H1 (cell line): ENCODE results near the gene TMEM271. TPM values are rescaled to one million over a fixed set of nuclear protein-coding genes. Genes with fewer than 3 reads are reported as not detected.

ENCODE experiments used
- CTCF ChIA-PET: fragments of 300-600 bp; sonication (Branson Sonifier 250); formaldehyde crosslinking; loops from one replicate; lab custom pipeline; 2021; ENCODE audit not compliant: partially characterized antibody; lab: Charles Lee
- POLR2A ChIA-PET: fragments of 300-600 bp; sonication (Branson Sonifier 250); formaldehyde crosslinking; loops from one replicate; lab custom pipeline; 2021; ENCODE audit warnings: inconsistent platforms; ENCODE audit not compliant: partially characterized antibody; lab: Charles Lee
- DNase-seq, 2 experiments: peaks; one replicate each; pipeline versions ENCODE4 v3.0.0 to v3.0.0-alpha.2; 2010 to 2022; ENCODE audit warnings: low spot score in 2 of 2, low read depth in 1 of 2, mixed read lengths in 1 of 2
- FAIRE-seq: peaks from 2 replicates; lab custom pipeline; 2011; peaks lifted over from hg19 to GRCh38; lab: Jason Lieb, UNC
- H2AFZ ChIP-seq: 2 replicates; pipeline ENCODE4 v1.8.1; 2012; ENCODE audit warnings: low read length, inconsistent platforms
- H2AK5ac ChIP-seq: 2 replicates; pipeline ENCODE4 v1.6.1; 2013; ENCODE audit warnings: low read depth, low read length
- H2BK120ac ChIP-seq: replicated peaks from 2 replicates; pipeline ENCODE3; 2013; ENCODE audit warnings: low read depth, low read length, inconsistent platforms
- H2BK12ac ChIP-seq: 2 replicates; pipeline ENCODE4 v1.6.1; 2013; ENCODE audit warnings: low read depth, low read length
- H2BK15ac ChIP-seq: 2 replicates; pipeline ENCODE4 v1.6.1; 2013; ENCODE audit warnings: low read length
- H2BK20ac ChIP-seq: 2 replicates; pipeline ENCODE4 v1.6.1; 2013; ENCODE audit warnings: low read length
- H2BK5ac ChIP-seq: 2 replicates; pipeline ENCODE4 v1.6.1; 2013; ENCODE audit warnings: low read depth, low read length
- H3K14ac ChIP-seq: 2 replicates; pipeline ENCODE4 v1.6.1; 2013; ENCODE audit warnings: inconsistent platforms; ENCODE audit not compliant: insufficient read length
- H3K18ac ChIP-seq: 2 replicates; pipeline ENCODE4 v1.6.1; 2013; ENCODE audit warnings: low read length; ENCODE audit errors: extremely low read depth
- H3K23ac ChIP-seq: 2 replicates; pipeline ENCODE4 v1.6.1; 2013; ENCODE audit warnings: inconsistent platforms; ENCODE audit not compliant: insufficient read length
- H3K23me2 ChIP-seq: 2 replicates; pipeline ENCODE4 v1.6.1; 2013; ENCODE audit warnings: low read depth, low read length
- H3K27ac ChIP-seq: 2 replicates; pipeline ENCODE4 v1.6.1; 2011; ENCODE audit warnings: low read depth, low read length, inconsistent platforms
- H3K27me3 ChIP-seq, 4 experiments: replicated peaks in 1 of 4; 1 replicate in 1 of 4; 2 replicates in 3 of 4; pipeline versions ENCODE4 v1.6.1 to v1.8.1; 2011 to 2013; ENCODE audit warnings: low read length in 3 of 4, mild to moderate bottlenecking in 3 of 4, inconsistent platforms in 2 of 4, mixed read lengths in 2 of 4, moderate library complexity in 1 of 4; ENCODE audit not compliant: control insufficient read depth in 3 of 4, insufficient read depth in 3 of 4; ENCODE audit errors: extremely low read depth in 1 of 4
- H3K36me3 ChIP-seq, 4 experiments: 2 replicates each; pipeline versions ENCODE4 v1.6.1 to v1.8.1; 2011 to 2013; ENCODE audit warnings: mild to moderate bottlenecking in 4 of 4, low read length in 3 of 4, moderate library complexity in 2 of 4, control low read depth in 1 of 4, inconsistent platforms in 1 of 4; ENCODE audit not compliant: insufficient read depth in 4 of 4, control insufficient read depth in 2 of 4
- H3K4ac ChIP-seq: replicated peaks from 2 replicates; pipeline ENCODE3; 2013; ENCODE audit warnings: low read length, low read depth, mixed read lengths, inconsistent platforms; ENCODE audit not compliant: insufficient read length
- H3K4me1 ChIP-seq, 4 experiments: replicated peaks in 1 of 4; 1 replicate in 1 of 4; 2 replicates in 3 of 4; pipeline versions ENCODE4 v1.6.1 to v1.8.1; 2011 to 2013; ENCODE audit warnings: low read length in 3 of 4, inconsistent platforms in 2 of 4, mixed read lengths in 1 of 4; ENCODE audit not compliant: insufficient read depth in 4 of 4, control insufficient read depth in 3 of 4
- H3K4me2 ChIP-seq, 2 experiments: 2 replicates each; pipeline versions ENCODE4 v1.6.1 to v1.8.1; 2011 to 2013; ENCODE audit warnings: low read depth in 2 of 2, low read length in 2 of 2, control low read depth in 1 of 2, inconsistent platforms in 1 of 2, mild to moderate bottlenecking in 1 of 2; ENCODE audit not compliant: insufficient read depth in 1 of 2
- H3K4me3 ChIP-seq, 4 experiments: fragments of 200-600, 300-600 bp in 1 of 4; sonication (generic), shearing (Covaris generic), sonication (Bioruptor Twin) in 1 of 4; 2 replicates each; pipeline versions ENCODE4 v1.5.1 to v1.8.1; 2011 to 2016; ENCODE audit warnings: low read length in 4 of 4, low read depth in 3 of 4, control low read depth in 2 of 4, inconsistent platforms in 2 of 4, mild to moderate bottlenecking in 2 of 4, mixed read lengths in 1 of 4, moderate library complexity in 1 of 4; ENCODE audit not compliant: insufficient read depth in 2 of 4; ENCODE audit errors: extremely low read depth in 1 of 4
- H3K56ac ChIP-seq: replicated peaks from 2 replicates; pipeline ENCODE3; 2013; ENCODE audit warnings: low read depth, mild to moderate bottlenecking, mixed read lengths, low read length, inconsistent platforms; ENCODE audit not compliant: insufficient read length
- H3K79me1 ChIP-seq: 2 replicates; pipeline ENCODE4 v1.6.1; 2013; ENCODE audit warnings: low read depth, low read length, control low read depth
- H3K79me2 ChIP-seq, 2 experiments: 2 replicates each; pipeline versions ENCODE4 v1.6.1 to v1.8.1; 2012 to 2013; ENCODE audit warnings: low read length in 2 of 2, mild to moderate bottlenecking in 2 of 2, inconsistent platforms in 1 of 2; ENCODE audit not compliant: insufficient read depth in 2 of 2, control insufficient read depth in 1 of 2
- H3K9ac ChIP-seq, 4 experiments: replicated peaks in 1 of 4; 1 replicate in 1 of 4; 2 replicates in 3 of 4; pipeline versions ENCODE4 v1.6.1 to v1.8.1; 2011 to 2013; ENCODE audit warnings: low read depth in 3 of 4, low read length in 3 of 4, control low read depth in 2 of 4, mild to moderate bottlenecking in 2 of 4, moderate library complexity in 2 of 4, inconsistent platforms in 1 of 4; ENCODE audit errors: extremely low read depth in 1 of 4
- H3K9me3 ChIP-seq, 2 experiments: 2 replicates each; pipeline versions ENCODE4 v1.6.1 to v1.8.1; 2012 to 2013; ENCODE audit warnings: mild to moderate bottlenecking in 2 of 2, moderate library complexity in 2 of 2, control low read depth in 1 of 2, inconsistent platforms in 1 of 2, low read depth in 1 of 2, low read length in 1 of 2, mixed read lengths in 1 of 2; ENCODE audit not compliant: insufficient read depth in 2 of 2
- H4K20me1 ChIP-seq, 2 experiments: replicated peaks in 1 of 2; 2 replicates each; pipeline versions ENCODE3 to v1.8.1; 2011 to 2013; ENCODE audit warnings: inconsistent platforms in 2 of 2, low read length in 2 of 2, mild to moderate bottlenecking in 1 of 2; ENCODE audit not compliant: insufficient read depth in 2 of 2, control insufficient read depth in 1 of 2
- H4K5ac ChIP-seq: 2 replicates; pipeline ENCODE4 v1.6.1; 2013; ENCODE audit warnings: low read length, low read depth, mixed read lengths, inconsistent platforms; ENCODE audit not compliant: insufficient read length
- H4K8ac ChIP-seq: 2 replicates; pipeline ENCODE4 v1.8.0; 2013; ENCODE audit warnings: mild to moderate bottlenecking, moderate library complexity, low read length, inconsistent platforms; ENCODE audit not compliant: insufficient read depth; ENCODE audit errors: extremely low read depth
- H4K91ac ChIP-seq: replicated peaks from 2 replicates; pipeline ENCODE3; 2013; ENCODE audit warnings: low read length, mixed read lengths, inconsistent platforms; ENCODE audit not compliant: insufficient read length
- CHD2 ChIP-seq: IDR thresholded peaks from 2 replicates; pipeline ENCODE4 v1.6.1; 2012; ENCODE audit warnings: low read length, improper control_type of control experiment
- CREB1 ChIP-seq: IDR thresholded peaks from 2 replicates; pipeline ENCODE4 v1.6.1; 2012; ENCODE audit warnings: inconsistent platforms
- JUND ChIP-seq: IDR thresholded peaks from 2 replicates; pipeline ENCODE4 v1.6.1; 2011; ENCODE audit warnings: mild to moderate bottlenecking, improper control_type of control experiment, low read length
- WGBS, 2 experiments: shearing (Covaris generic) in 1 of 2; methylation state at CpG; one replicate each; pipeline versions ENCODE4 v1.1.6 to v1.1.7; 2013 to 2015; ENCODE audit warnings: low lambda C conversion rate in 2 of 2, mixed read lengths in 2 of 2, inconsistent platforms in 1 of 2, low coverage in 1 of 2, missing lambda C conversion rate in 1 of 2; ENCODE audit not compliant: insufficient replicate concordance in 2 of 2, insufficient coverage in 1 of 2, insufficient read length in 1 of 2; ENCODE audit errors: extremely low coverage in 1 of 2, missing lambda C conversion rate in 1 of 2; 5-methylcytosine and 5-hydroxymethylcytosine counted together
- polyA plus RNA-seq, 7 experiments: library from polyadenylated mRNA; depleted of rRNA in 3 of 7; stranded (reverse) in 5 of 7; unstranded in 2 of 7; fragments of >200 nt in 5 of 7; fragments of 200-250 nt in 2 of 7; gene quantifications; 1 replicate in 5 of 7; 2 replicates in 1 of 7; 4 replicates in 1 of 7; pipeline versions ENCODE4 v1.2.1 to v1.2.3, GENCODE V29; 2011 to 2013; ENCODE audit warnings: missing spikeins in 2 of 7, mixed read lengths in 2 of 7
- total RNA-seq: library from RNA; stranded (reverse); fragmentation: NEBNext Ultra II Directional; extraction: Animal tissue kit (Norgen Biotek cat#: 25700); gene quantifications from 2 replicates; pipeline ENCODE4 v1.2.1, GENCODE V29; 2021
- TF ChIP-seq, protein P1 (sequence below): IDR thresholded peaks from 2 replicates; pipeline ENCODE4 v1.6.1; 2012; ENCODE audit warnings: low read length, inconsistent platforms

Gene TMEM271
- total and polyA plus RNA-seq, 2 of the 8 experiments (the other 6 are each of a cell fraction or from before 2014, with no cell fraction given), result 0.08 to 0.35 TPM

DNA sequence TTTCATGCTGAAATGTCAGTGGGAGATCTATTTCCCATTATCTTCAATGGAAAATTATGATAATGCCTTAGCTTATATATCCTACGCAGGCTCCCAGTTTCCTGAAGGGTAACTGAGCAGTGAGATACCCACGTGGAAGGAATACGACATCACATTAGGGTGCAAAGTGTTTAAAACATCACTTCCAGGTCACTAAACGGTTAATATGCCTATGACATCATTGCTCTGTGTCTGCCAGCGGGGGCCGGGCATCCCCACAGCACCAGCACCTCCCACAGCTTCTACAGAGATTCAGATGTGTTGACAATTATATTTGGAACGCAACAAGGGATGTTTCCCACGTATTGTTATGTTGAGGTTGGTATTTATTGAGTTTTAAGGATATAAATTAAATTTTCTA lies 27.1 kb downstream of the TMEM271 start:
- H4K20me1 ChIP-seq, result no peaks in the 10 kb centered on the region
- H2AK5ac ChIP-seq, result no peak overlapping the region
- H2AFZ ChIP-seq, result no peak overlapping the region
- H3K4me3 ChIP-seq, result no peak overlapping the region
- no peaks in the 10 kb centered on the region for H3K79me2 ChIP-seq
- no peak overlapping the region for H4K5ac ChIP-seq
- H3K27me3 ChIP-seq, result no peaks in the 10 kb centered on the region; a peak in 3 of 7 replicates
- H4K8ac ChIP-seq, result no peak overlapping the region
- H3K9ac ChIP-seq, result no peak overlapping the region
- no peaks in the 10 kb centered on the region; the same call in 1 of the 2 replicates for H3K23me2 ChIP-seq
- WGBS, 2 experiments, result 56% methylated on average over 8 of the region's 8 CpGs; no CpG with 5 or more reads in 1 of the 2 experiments
- no peak overlapping the region for H2BK5ac ChIP-seq
- no peak overlapping the region for H3K18ac ChIP-seq
- TF ChIP-seq JUND (peak; percentile 65; the same call in 1 of the 2 replicates), CREB1 (peak; percentile 50), CHD2 (no peak)
- TF ChIP-seq, protein P1, sequence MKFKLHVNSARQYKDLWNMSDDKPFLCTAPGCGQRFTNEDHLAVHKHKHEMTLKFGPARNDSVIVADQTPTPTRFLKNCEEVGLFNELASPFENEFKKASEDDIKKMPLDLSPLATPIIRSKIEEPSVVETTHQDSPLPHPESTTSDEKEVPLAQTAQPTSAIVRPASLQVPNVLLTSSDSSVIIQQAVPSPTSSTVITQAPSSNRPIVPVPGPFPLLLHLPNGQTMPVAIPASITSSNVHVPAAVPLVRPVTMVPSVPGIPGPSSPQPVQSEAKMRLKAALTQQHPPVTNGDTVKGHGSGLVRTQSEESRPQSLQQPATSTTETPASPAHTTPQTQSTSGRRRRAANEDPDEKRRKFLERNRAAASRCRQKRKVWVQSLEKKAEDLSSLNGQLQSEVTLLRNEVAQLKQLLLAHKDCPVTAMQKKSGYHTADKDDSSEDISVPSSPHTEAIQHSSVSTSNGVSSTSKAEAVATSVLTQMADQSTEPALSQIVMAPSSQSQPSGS, result peak; percentile 84; the same call in 1 of the 2 replicates
- no peak overlapping the region for H3K56ac ChIP-seq
- no peaks in the 10 kb centered on the region; a peak in 1 of 7 replicates for H3K4me1 ChIP-seq
- ChIA-PET POLR2A (no interaction called here), CTCF (no interaction called here)
- no peak overlapping the region for H2BK20ac ChIP-seq
- H4K91ac ChIP-seq, result no peak overlapping the region
- no peak overlapping the region for H3K27ac ChIP-seq
- H3K4ac ChIP-seq, result no peak overlapping the region
- H3K4me2 ChIP-seq, result no peak overlapping the region
- DNase-seq (no peak), FAIRE-seq (no peak)
- H3K9me3 ChIP-seq, result peaks cover 10 to 16% of the 10 kb centered on the region in 2 experiments; a peak in 3 of 4 replicates
- no peak overlapping the region for H3K23ac ChIP-seq
- H3K79me1 ChIP-seq, result no peaks in the 10 kb centered on the region
- H2BK120ac ChIP-seq, result no peak overlapping the region
- no peak overlapping the region for H2BK12ac ChIP-seq
- no peaks in the 10 kb centered on the region for H3K36me3 ChIP-seq
- H3K14ac ChIP-seq, result no peak overlapping the region
- H2BK15ac ChIP-seq, result no peak overlapping the region
